GM23248 (cell line): ENCODE data around the gene CTSD. TPM values are rescaled to one million over a fixed set of nuclear protein-coding genes. Genes with fewer than 3 reads are reported as not detected.

ENCODE experiments used
- DNase-seq: peaks from one replicate; pipeline ENCODE4 v3.0.0-alpha.2; 2015
- H2AFZ ChIP-seq: fragments of 200-600 bp; sonication (generic); 2 replicates; pipeline ENCODE4 v1.6.1; 2016; ENCODE audit warnings: antibody characterized with exemption
- H3F3A ChIP-seq: fragments of 200-600 bp; sonication (generic); 2 replicates; pipeline ENCODE4 v1.6.1; 2016; ENCODE audit warnings: mild to moderate bottlenecking, antibody characterized with exemption, mixed run types; ENCODE audit not compliant: insufficient read depth
- H3K27ac ChIP-seq: fragments of 200-600 bp; sonication (generic); 2 replicates; pipeline ENCODE4 v1.5.1; 2016; ENCODE audit warnings: mild to moderate bottlenecking
- H3K27me3 ChIP-seq: fragments of 200-600 bp; sonication (generic); replicated peaks from 2 replicates; pipeline ENCODE4 v1.6.1; 2016; ENCODE audit warnings: mild to moderate bottlenecking; ENCODE audit not compliant: insufficient read depth
- H3K36me3 ChIP-seq: fragments of 200-600 bp; sonication (generic); 2 replicates; pipeline ENCODE4 v1.6.1; 2016; ENCODE audit warnings: low read depth, mild to moderate bottlenecking
- H3K4me1 ChIP-seq: fragments of 200-600 bp; sonication (generic); 2 replicates; pipeline ENCODE4 v1.6.1; 2016; ENCODE audit warnings: mild to moderate bottlenecking; ENCODE audit not compliant: insufficient read depth
- H3K4me2 ChIP-seq: fragments of 200-600 bp; sonication (generic); one replicate; pipeline ENCODE4 v1.6.1; 2016; ENCODE audit warnings: mild to moderate bottlenecking; ENCODE audit not compliant: unreplicated experiment
- H3K4me3 ChIP-seq: fragments of 200-600 bp; sonication (generic); 2 replicates; pipeline ENCODE4 v1.5.1; 2016; ENCODE audit warnings: mild to moderate bottlenecking
- H3K79me2 ChIP-seq: fragments of 200-600 bp; sonication (generic); 2 replicates; pipeline ENCODE4 v1.6.1; 2016; ENCODE audit warnings: mild to moderate bottlenecking; ENCODE audit not compliant: insufficient read depth
- H3K9ac ChIP-seq: fragments of 200-600 bp; sonication (generic); 2 replicates; pipeline ENCODE4 v1.6.1; 2016; ENCODE audit warnings: mild to moderate bottlenecking
- H3K9me2 ChIP-seq: fragments of 200-600 bp; sonication (generic); 2 replicates; pipeline ENCODE4 v1.6.1; 2016; ENCODE audit warnings: mixed run types, mild to moderate bottlenecking, moderate library complexity; ENCODE audit not compliant: insufficient read depth
- H3K9me3 ChIP-seq: fragments of 200-600 bp; sonication (generic); one replicate; pipeline ENCODE4 v1.6.1; 2017; ENCODE audit warnings: low read depth
- H4K20me1 ChIP-seq: fragments of 200-600 bp; sonication (generic); 2 replicates; pipeline ENCODE4 v1.6.0; 2016; ENCODE audit not compliant: insufficient read depth
- EZH2 ChIP-seq: fragments of 200-600 bp; sonication (generic); IDR thresholded peaks from 2 replicates; pipeline ENCODE4 v1.6.1; 2018; ENCODE audit warnings: antibody characterized with exemption, mild to moderate bottlenecking; ENCODE audit not compliant: insufficient read depth, poor library complexity, severe bottlenecking
- EZH2phosphoT487 ChIP-seq: fragments of 200-600 bp; sonication (generic); IDR thresholded peaks from 2 replicates; pipeline ENCODE4 v1.6.1; 2018; ENCODE audit warnings: antibody characterized with exemption, moderate library complexity, mild to moderate bottlenecking, low read depth; ENCODE audit not compliant: insufficient read depth
- WGBS, 2 experiments: methylation state at CpG; one replicate each; pipeline ENCODE4 v1.1.6; 2015 to 2017; ENCODE audit warnings: low lambda C conversion rate in 2 of 2, low coverage in 1 of 2; ENCODE audit errors: missing lambda C conversion rate in 2 of 2; 5-methylcytosine and 5-hydroxymethylcytosine counted together
- in situ Hi-C: fragments of 300-500 bp; cut with MboI; formaldehyde crosslinking; loops from 2 replicates; pipeline ENCODE4 v1.15.0; 2020
- polyA plus RNA-seq: library from polyadenylated mRNA; unstranded; fragments of >200 nt; fragmentation: Nextera tagmentation; extraction: Ambion mirVana; gene quantifications from 2 replicates; pipeline ENCODE4 v1.2.1, GENCODE V29; 2016
- total RNA-seq: library from RNA; depleted of rRNA; stranded (reverse); fragments of >200 nt; shearing (Covaris generic); gene quantifications from 2 replicates; pipeline ENCODE4 v1.2.3, GENCODE V29; 2014

Gene CTSD
- total and polyA plus RNA-seq, 2 experiments from 2014 or later: 305 to 321 TPM

GRCh38 chr11:1763336-1763795 lies 361 bp downstream of the CTSD start:
- Histone ChIP-seq H3K4me3 (peak overlapping the region; percentile 86), H3K4me1 (peaks cover 14% of the 10 kb centered on the region), H3K9ac (peak overlapping the region; percentile 86), H3K27ac (no peak overlapping the region), H3K9me2 (no peaks in the 10 kb centered on the region), H3K4me2 (peak overlapping the region; percentile 89), H3K79me2 (peaks cover 19% of the 10 kb centered on the region; the same call in 1 of the 2 replicates), H3K36me3 (no peaks in the 10 kb centered on the region), H3F3A (no peaks in the 10 kb centered on the region), H3K9me3 (no peaks in the 10 kb centered on the region), H2AFZ (peak overlapping the region; percentile 70), H3K27me3 (no peaks in the 10 kb centered on the region), H4K20me1 (no peaks in the 10 kb centered on the region)
- WGBS, 2 experiments: 1 to 3% methylated on average over 24 to 28 of the region's 32 CpGs
- no peak for DNase-seq
- TF ChIP-seq EZH2 (no peak), EZH2phosphoT487 (no peak)
- in situ Hi-C loops: no loop called here

GRCh38 chr11:1762537-1763302 lies 1.0 kb downstream of the CTSD start:
- Histone ChIP-seq H3K27me3 (no peaks in the 10 kb centered on the region), H3K27ac (no peak overlapping the region), H3K79me2 (peaks cover 19% of the 10 kb centered on the region; the same call in 1 of the 2 replicates), H3K4me3 (peak overlapping the region; percentile 86), H3K9me2 (no peaks in the 10 kb centered on the region), H4K20me1 (no peaks in the 10 kb centered on the region), H3K9ac (peak overlapping the region; percentile 86), H3F3A (no peaks in the 10 kb centered on the region), H3K36me3 (no peaks in the 10 kb centered on the region), H3K4me2 (peak overlapping the region; percentile 89), H2AFZ (no peak overlapping the region), H3K4me1 (peaks cover 14% of the 10 kb centered on the region), H3K9me3 (no peaks in the 10 kb centered on the region)
- TF ChIP-seq EZH2phosphoT487: no peak
- TF ChIP-seq EZH2: no peak
- in situ Hi-C loops: no loop called here
- DNase-seq: no peak
- 40 to 41% methylated on average over 15 of the region's 16 CpGs for WGBS, 2 experiments

DNA sequence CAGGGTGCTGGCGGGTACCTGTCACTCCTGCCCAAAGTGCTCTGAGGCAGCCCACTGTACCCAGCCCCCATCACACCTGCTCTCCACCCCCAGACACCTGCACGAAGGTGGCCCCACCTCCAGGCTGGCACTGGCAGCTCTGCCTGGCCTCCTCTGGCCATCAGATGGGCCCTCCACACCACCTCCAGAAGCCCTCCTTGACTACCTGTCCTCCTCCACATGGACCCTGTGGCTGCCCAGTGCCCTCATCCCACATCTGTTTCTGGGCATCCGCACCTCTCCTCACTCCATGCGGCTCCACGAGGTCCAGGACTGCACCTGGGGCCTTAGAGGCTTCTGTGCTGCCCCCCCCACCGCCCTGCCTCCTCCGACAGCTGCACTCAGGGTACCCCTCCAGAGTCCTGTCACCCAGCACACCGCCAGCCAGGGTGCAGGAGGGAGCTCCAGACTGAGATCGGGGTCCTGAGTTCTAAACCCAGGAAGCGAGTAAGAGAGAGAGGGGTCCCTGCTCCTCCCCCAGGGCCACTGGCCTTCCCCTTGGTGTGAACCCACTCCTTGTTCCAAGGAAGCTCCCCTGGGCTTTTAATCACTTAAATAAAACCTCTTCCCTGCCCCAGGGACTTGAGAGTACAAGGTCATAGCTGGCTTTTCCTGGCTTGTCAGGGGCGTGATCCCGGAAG lies 1.7 kb downstream of the CTSD start:
- peak overlapping the region; percentile 86; the same call in 1 of the 2 replicates for H3K9ac ChIP-seq
- H3K27me3 ChIP-seq: no peaks in the 10 kb centered on the region
- peak overlapping the region; percentile 89 for H3K4me2 ChIP-seq
- H3K79me2 ChIP-seq: peaks cover 19% of the 10 kb centered on the region; the same call in 1 of the 2 replicates
- H3K4me3 ChIP-seq: peak overlapping the region; percentile 86
- in situ Hi-C loops: no loop called here
- H3K9me3 ChIP-seq: no peaks in the 10 kb centered on the region
- H3K36me3 ChIP-seq: no peaks in the 10 kb centered on the region
- TF ChIP-seq EZH2 (no peak), EZH2phosphoT487 (no peak)
- H2AFZ ChIP-seq: no peak overlapping the region
- peak; percentile 42 for DNase-seq
- no peaks in the 10 kb centered on the region for H3K9me2 ChIP-seq
- no peak overlapping the region for H3K27ac ChIP-seq
- no peaks in the 10 kb centered on the region for H3F3A ChIP-seq
- peaks cover 14% of the 10 kb centered on the region for H3K4me1 ChIP-seq
- 63 to 66% methylated on average over 12 of the region's 12 CpGs for WGBS, 2 experiments
- no peaks in the 10 kb centered on the region for H4K20me1 ChIP-seq

- H3K79me2 ChIP-seq: peaks cover 19% of the 10 kb centered on the region; the same call in 1 of the 2 replicates
- TF ChIP-seq EZH2: no peak
- no peak for TF ChIP-seq EZH2phosphoT487
- no peaks in the 10 kb centered on the region for H3F3A ChIP-seq
- in situ Hi-C loops: no loop called here
- no peak overlapping the region for H3K4me2 ChIP-seq
- no peaks in the 10 kb centered on the region for H3K9me2 ChIP-seq
- H3K9me3 ChIP-seq: no peaks in the 10 kb centered on the region
- H3K27ac ChIP-seq: no peak overlapping the region
- H3K4me1 ChIP-seq: peaks cover 14% of the 10 kb centered on the region
- no peaks in the 10 kb centered on the region for H3K36me3 ChIP-seq
- no peak overlapping the region for H2AFZ ChIP-seq
- WGBS, 2 experiments: 90 to 92% methylated on average over 27 to 28 of the region's 28 CpGs
- no peaks in the 10 kb centered on the region for H4K20me1 ChIP-seq
- no peak overlapping the region for H3K4me3 ChIP-seq
- DNase-seq: no peak
- no peaks in the 10 kb centered on the region for H3K27me3 ChIP-seq
- no peak overlapping the region for H3K9ac ChIP-seq
Measured at GRCh38 chr11:1761110-1761856, 2.4 kb downstream of the CTSD start.
